Activated naive CD4-positive, alpha-beta T cell treated with anti-CD3 and anti-CD28 coated beads, Interleukin-2, amount 10 ng/mL, durations not matched to agents 7 days and 5 days (primary cell): Measurements from ENCODE around the gene POLG2.

Experiments used
- CTCF ChIA-PET: fragments of 350-600 bp; sonication (Branson Sonifier 250); formaldehyde crosslinking; loops from one replicate; lab custom pipeline; 2021; ENCODE audit warnings: antibody characterized with exemption; lab: Charles Lee
- DNase-seq: peaks from one replicate; pipeline ENCODE4 v3.0.0-alpha.2; 2020
- H3K27ac Mint-ChIP-seq: one replicate; pipeline ENCODE4 v1.8.0; 2021; ENCODE audit warnings: mild to moderate bottlenecking, moderate library complexity, mixed read lengths
- H3K27me3 Mint-ChIP-seq: one replicate; pipeline ENCODE4 v1.8.0; 2021; ENCODE audit warnings: mild to moderate bottlenecking, mixed read lengths
- H3K36me3 Mint-ChIP-seq: one replicate; pipeline ENCODE4 v1.8.0; 2021; ENCODE audit warnings: mixed read lengths
- H3K4me1 Mint-ChIP-seq: one replicate; pipeline ENCODE4 v1.8.0; 2021; ENCODE audit warnings: mixed read lengths
- H3K4me3 Mint-ChIP-seq: one replicate; pipeline ENCODE4 v1.8.0; 2021; ENCODE audit warnings: mild to moderate bottlenecking, moderate library complexity, mixed read lengths
- H3K9me3 Mint-ChIP-seq: one replicate; pipeline ENCODE4 v1.8.0; 2021; ENCODE audit warnings: mixed read lengths

Gene POLG2

GRCh38 chr17:64519601-64520000 is 22.7 kb upstream of the POLG2 start:
- Mint-ChIP-seq H3K4me3 (no peak overlapping the region), H3K9me3 (no peaks in the 10 kb centered on the region), H3K4me1 (no peaks in the 10 kb centered on the region), H3K36me3 (peaks cover 43% of the 10 kb centered on the region), H3K27ac (no peak overlapping the region), H3K27me3 (no peaks in the 10 kb centered on the region)
- CTCF ChIA-PET: no interaction called here
- no peak for DNase-seq

- CTCF ChIA-PET: interaction anchor here (0.9 to 1.0 kb wide), 2 partner anchors 23 to 25 kb away, joined by 3 read pairs; no protein-coding TSS in a partner anchor
- H3K4me3 Mint-ChIP-seq: no peak overlapping the region
- H3K27me3 Mint-ChIP-seq: no peaks in the 10 kb centered on the region
- H3K27ac Mint-ChIP-seq: no peak overlapping the region
- no peak for DNase-seq
- peaks cover 52% of the 10 kb centered on the region for H3K36me3 Mint-ChIP-seq
- H3K4me1 Mint-ChIP-seq: peaks cover 9% of the 10 kb centered on the region
- no peaks in the 10 kb centered on the region for H3K9me3 Mint-ChIP-seq
These were observed 19.0 kb upstream of the POLG2 start for GRCh38 chr17:64515829-64516228.

GRCh38 chr17:64515419-64515818 is 18.6 kb upstream of the POLG2 start:
- Mint-ChIP-seq H3K4me1 (peaks cover 11% of the 10 kb centered on the region), H3K27me3 (no peaks in the 10 kb centered on the region), H3K4me3 (no peak overlapping the region), H3K27ac (no peak overlapping the region), H3K36me3 (peaks cover 55% of the 10 kb centered on the region), H3K9me3 (no peaks in the 10 kb centered on the region)
- CTCF ChIA-PET: interaction anchor here (0.9 to 1.0 kb wide), 2 partner anchors 24 kb away, joined by 3 read pairs; no protein-coding TSS in a partner anchor
- no peak for DNase-seq

GRCh38 chr17:64509179-64509578 is 12.3 kb upstream of the POLG2 start:
- DNase-seq: no peak
- CTCF ChIA-PET: interaction anchor here (2.5 kb wide), 1 partner anchor 89 kb away, joined by 10 read pairs; no protein-coding TSS in a partner anchor
- peaks cover 43% of the 10 kb centered on the region for H3K4me1 Mint-ChIP-seq
- H3K4me3 Mint-ChIP-seq: no peak overlapping the region
- H3K27me3 Mint-ChIP-seq: peaks cover 9% of the 10 kb centered on the region
- no peak overlapping the region for H3K27ac Mint-ChIP-seq
- H3K9me3 Mint-ChIP-seq: no peaks in the 10 kb centered on the region
- peaks cover 60% of the 10 kb centered on the region for H3K36me3 Mint-ChIP-seq

- peaks cover 48% of the 10 kb centered on the region for H3K4me1 Mint-ChIP-seq
- no peaks in the 10 kb centered on the region for H3K9me3 Mint-ChIP-seq
- peaks cover 60% of the 10 kb centered on the region for H3K36me3 Mint-ChIP-seq
- peak overlapping the region; percentile 95 for H3K4me3 Mint-ChIP-seq
- H3K27ac Mint-ChIP-seq: no peak overlapping the region
- H3K27me3 Mint-ChIP-seq: peaks cover 9% of the 10 kb centered on the region
- CTCF ChIA-PET: interaction anchor here (2.5 kb wide), 1 partner anchor 89 kb away, joined by 10 read pairs; no protein-coding TSS in a partner anchor
- DNase-seq: no peak
These were observed 11.8 kb upstream of the POLG2 start for GRCh38 chr17:64508683-64509082.

- CTCF ChIA-PET: interaction anchor here (0.8 to 4.6 kb wide), 4 partner anchors 11 to 142 kb away, joined by 4 to 27 read pairs (median 14); partner anchors contain the start of gene POLG2
- Mint-ChIP-seq H3K4me3 (peak overlapping the region; percentile 95), H3K27ac (peak overlapping the region; percentile 100), H3K36me3 (peaks cover 65% of the 10 kb centered on the region), H3K27me3 (peaks cover 9% of the 10 kb centered on the region), H3K4me1 (peaks cover 60% of the 10 kb centered on the region), H3K9me3 (no peaks in the 10 kb centered on the region)
- DNase-seq: peak; percentile 59
These were observed 10.5 kb upstream of the POLG2 start for GRCh38 chr17:64507413-64507782.

GRCh38 chr17:64506576-64507412 is 9.9 kb upstream of the POLG2 start, which contains the start of gene CEP95:
CEP95 (plus strand) TSS chr17:64506977; CDS start chr17:64507098, 121 bp downstream.
- peak within 1 kb of the TSS; percentile 100 for H3K27ac Mint-ChIP-seq
- peak; percentile 97 for DNase-seq
- peaks cover 9% of the 10 kb centered on the region for H3K27me3 Mint-ChIP-seq
- CTCF ChIA-PET: interaction anchor here (0.6 to 4.6 kb wide), 6 partner anchors 11 to 89 kb away, joined by 3 to 27 read pairs (median 4); partner anchors contain the start of gene POLG2
- peaks cover 63% of the 10 kb centered on the region for H3K4me1 Mint-ChIP-seq
- H3K36me3 Mint-ChIP-seq: peaks cover 67% of the 10 kb centered on the region
- H3K9me3 Mint-ChIP-seq: no peaks in the 10 kb centered on the region
- peak within 1 kb of the TSS; percentile 95 for H3K4me3 Mint-ChIP-seq

GRCh38 chr17:64506201-64506575 is 9.3 kb upstream of the POLG2 start, which contains the start of gene DDX5:
DDX5 (minus strand) TSS chr17:64506289; CDS start chr17:64506119, 170 bp downstream.
- H3K4me1 Mint-ChIP-seq: peaks cover 64% of the 10 kb centered on the region
- H3K27me3 Mint-ChIP-seq: peaks cover 9% of the 10 kb centered on the region
- peak within 1 kb of the TSS; percentile 95 for H3K4me3 Mint-ChIP-seq
- DNase-seq: peak; percentile 99
- H3K9me3 Mint-ChIP-seq: no peaks in the 10 kb centered on the region
- peak within 1 kb of the TSS; percentile 100 for H3K27ac Mint-ChIP-seq
- CTCF ChIA-PET: interaction anchor here (0.6 to 4.6 kb wide), 8 partner anchors 10 to 143 kb away, joined by 3 to 27 read pairs (median 5); partner anchors contain the start of gene POLG2
- H3K36me3 Mint-ChIP-seq: peaks cover 68% of the 10 kb centered on the region

- CTCF ChIA-PET: interaction anchor here (2.1 to 4.6 kb wide), 4 partner anchors 9 to 144 kb away, joined by 6 to 27 read pairs (median 15); partner anchors contain the start of gene POLG2
- Mint-ChIP-seq H3K4me3 (peak overlapping the region; percentile 95), H3K9me3 (no peaks in the 10 kb centered on the region), H3K27ac (peak overlapping the region; percentile 100), H3K27me3 (peaks cover 9% of the 10 kb centered on the region), H3K36me3 (peaks cover 70% of the 10 kb centered on the region), H3K4me1 (peaks cover 66% of the 10 kb centered on the region)
- peak; percentile 93 for DNase-seq
These were observed 8.7 kb upstream of the POLG2 start for GRCh38 chr17:64505340-64506200.

- H3K27me3 Mint-ChIP-seq: peaks cover 9% of the 10 kb centered on the region
- peaks cover 72% of the 10 kb centered on the region for H3K36me3 Mint-ChIP-seq
- peak overlapping the region; percentile 100 for H3K27ac Mint-ChIP-seq
- H3K4me1 Mint-ChIP-seq: peaks cover 70% of the 10 kb centered on the region
- no peak for DNase-seq
- peak overlapping the region; percentile 95 for H3K4me3 Mint-ChIP-seq
- H3K9me3 Mint-ChIP-seq: no peaks in the 10 kb centered on the region
- CTCF ChIA-PET: interaction anchor here (2.1 to 4.6 kb wide), 4 partner anchors 9 to 144 kb away, joined by 6 to 27 read pairs (median 15); partner anchors contain the start of gene POLG2
These were observed 8.0 kb upstream of the POLG2 start for GRCh38 chr17:64504769-64505339.

GRCh38 chr17:64503821-64504768 is 7.2 kb upstream of the POLG2 start:
- Mint-ChIP-seq H3K27ac (peak overlapping the region; percentile 100), H3K9me3 (no peaks in the 10 kb centered on the region), H3K36me3 (peaks cover 77% of the 10 kb centered on the region), H3K27me3 (peaks cover 9% of the 10 kb centered on the region), H3K4me1 (peaks cover 71% of the 10 kb centered on the region), H3K4me3 (peak overlapping the region; percentile 95)
- CTCF ChIA-PET: interaction anchor here (2.1 to 4.6 kb wide), 4 partner anchors 8 to 145 kb away, joined by 6 to 27 read pairs (median 15); partner anchors contain the start of gene POLG2
- no peak for DNase-seq

GRCh38 chr17:64503341-64503740 is 6.5 kb upstream of the POLG2 start:
- Mint-ChIP-seq H3K9me3 (no peaks in the 10 kb centered on the region), H3K27ac (no peak overlapping the region), H3K4me3 (peak overlapping the region; percentile 34), H3K36me3 (peaks cover 77% of the 10 kb centered on the region), H3K27me3 (peaks cover 9% of the 10 kb centered on the region), H3K4me1 (peaks cover 72% of the 10 kb centered on the region)
- DNase-seq: no peak
- CTCF ChIA-PET: interaction anchor here (3.0 kb wide), 1 partner anchor 146 kb away, joined by 6 read pairs; no protein-coding TSS in a partner anchor
